ENCODE measurements around the gene CELA2A.
"Not testable (repeated sequence)": the region's sequence is repeated elsewhere in the genome, so short reads cannot be mapped to it uniquely, and the experiment has no call there.

CELA2A gene

GRCh38 chr1:15445390-15446122, 11.0 kb upstream of the CELA2A start:
- no peak for DNase-seq

GRCh38 chr1:15446212-15446611, 10.3 kb upstream of the CELA2A start:
- no peak for DNase-seq

GRCh38 chr1:15448877-15449462, 7.6 kb upstream of the CELA2A start:
- no peak for DNase-seq

GRCh38 chr1:15449567-15449966, 7.0 kb upstream of the CELA2A start:
- DNase-seq: no peak

GRCh38 chr1:15451014-15451722, 5.4 kb upstream of the CELA2A start:
- no peak for DNase-seq

- no peak for DNase-seq
Measured at GRCh38 chr1:15452216-15452615, 4.3 kb upstream of the CELA2A start.

- no peak for DNase-seq
Measured at GRCh38 chr1:15452866-15453571, 3.5 kb upstream of the CELA2A start.

- no peak for DNase-seq
Measured at GRCh38 chr1:15453734-15454133, 2.8 kb upstream of the CELA2A start.

- no peak for DNase-seq
Measured at GRCh38 chr1:15454256-15454655, 2.3 kb upstream of the CELA2A start.

GRCh38 chr1:15455522-15455921, 1.0 kb upstream of the CELA2A start:
- DNase-seq: no peak

- DNase-seq: no peak
Measured at GRCh38 chr1:15457585-15457984, 1.1 kb downstream of the CELA2A start.

- DNase-seq: not testable (repeated sequence)
Measured at GRCh38 chr1:15458388-15458787, 1.9 kb downstream of the CELA2A start.

- no peak for DNase-seq
Measured at GRCh38 chr1:15459771-15460707, 3.5 kb downstream of the CELA2A start.

GRCh38 chr1:15460708-15461095, 4.2 kb downstream of the CELA2A start:
- DNase-seq: no peak

- not testable (repeated sequence) for DNase-seq
Measured at GRCh38 chr1:15463064-15463800, 6.7 kb downstream of the CELA2A start.

- not testable (repeated sequence) for DNase-seq
Measured at GRCh38 chr1:15463926-15464322, 7.4 kb downstream of the CELA2A start.

- DNase-seq: no peak
Measured at GRCh38 chr1:15465674-15466073, 9.1 kb downstream of the CELA2A start.

- DNase-seq: not testable (repeated sequence)
Measured at GRCh38 chr1:15466955-15467625, 10.6 kb downstream of the CELA2A start.

- no peak for DNase-seq
Measured at GRCh38 chr1:15468145-15468544, 11.6 kb downstream of the CELA2A start.

GRCh38 chr1:15469361-15469760, 12.8 kb downstream of the CELA2A start:
- DNase-seq: no peak

Data from NCI-H187 (cell line).